Left lung (tissue), 10 donors: Measurements from ENCODE around the gene SMARCAL1. TPM values are rescaled to one million over a fixed set of nuclear protein-coding genes. Genes with fewer than 3 reads are reported as not detected.

ENCODE experiments used
- ATAC-seq: fragments of 200-7000 bp; cut with Tn5 transposase; one replicate; pipeline ENCODE4 v1.9.1; 2020; ENCODE audit warnings: moderate library complexity
- DNase-seq, 4 donors: peaks; one replicate each; pipeline ENCODE4 v3.0.0-alpha.2; 2013 to 2020
- H3K27ac ChIP-seq, 2 donors: fragments of 200-600 bp; sonication (generic) in 1 of 2; one replicate each; pipeline versions ENCODE4 v1.5.0 to v1.8.0; 2020 to 2021
- H3K27me3 ChIP-seq, 2 donors: fragments of 200-600 bp; sonication (generic) in 1 of 2; one replicate each; pipeline versions ENCODE4 v1.5.0 to v1.8.0; 2020 to 2021
- H3K36me3 ChIP-seq, 2 donors: fragments of 200-600 bp; sonication (generic) in 1 of 2; one replicate each; pipeline versions ENCODE4 v1.5.0 to v1.8.0; 2020 to 2021
- H3K4me1 ChIP-seq, 2 donors: fragments of 200-600 bp; one replicate each; pipeline ENCODE4 v1.8.0; 2021
- H3K4me3 ChIP-seq, 2 donors: fragments of 200-600 bp; sonication (generic) in 1 of 2; one replicate each; pipeline versions ENCODE4 v1.5.0 to v1.8.0; 2020 to 2021; ENCODE audit warnings: mild to moderate bottlenecking in 1 of 2
- H3K9me3 ChIP-seq, 2 donors: fragments of 200-600 bp; sonication (generic) in 1 of 2; one replicate each; pipeline versions ENCODE4 v1.5.0 to v1.8.0; 2020 to 2021
- CTCF ChIP-seq, 2 donors: fragments of 200-600 bp; sonication (generic) in 1 of 2; IDR thresholded peaks; one replicate each; pipeline versions ENCODE4 v1.5.0 to v1.8.0; 2021; ENCODE audit warnings: antibody characterized with exemption in 2 of 2
- intact Hi-C, 2 donors: fragments of 100-400 bp; cut with DNase I; formaldehyde crosslinking; loops; one replicate each; pipeline versions ENCODE4 v1.11.2 to v1.14.2; 2022
- polyA plus RNA-seq, 6 donors: library from polyadenylated mRNA; unstranded; fragments of 120-200 nt; gene quantifications; one replicate each; pipeline ENCODE4 v1.2.1, GENCODE V29; 2013; ENCODE audit not compliant: insufficient read length in 6 of 6
- total RNA-seq, 2 donors: library from RNA; stranded (reverse); fragmentation: NEBNext Ultra II Directional; extraction: Animal tissue kit (Norgen Biotek cat#: 25700); gene quantifications; one replicate each; pipeline ENCODE4 v1.2.1, GENCODE V29; 2021
- donor health status: DM: no; HTN: yes; CAD: no.
- donor health status: DM: no; HTN: no; CAD: no.

Gene SMARCAL1
- total and polyA plus RNA-seq, 8 donors, result 18.1 to 34.5 (median 29.8) TPM

GRCh38 chr2:216366777-216367471 lies 45.4 kb upstream of the SMARCAL1 start:
- ATAC-seq (no peak), DNase-seq (no peak)
- H3K4me3 ChIP-seq, result no peak overlapping the region
- no peaks in the 10 kb centered on the region for H3K9me3 ChIP-seq
- H3K27me3 ChIP-seq, result peaks cover 36 to 68% of the 10 kb centered on the region in 2 donors
- no peak for TF ChIP-seq CTCF (IDR thresholded peaks at IDR 0.05)
- intact Hi-C loops, result no loop called here
- H3K27ac ChIP-seq, result no peak overlapping the region
- no peaks in the 10 kb centered on the region for H3K36me3 ChIP-seq
- peaks cover 4 to 8% of the 10 kb centered on the region in 2 donors for H3K4me1 ChIP-seq

- ATAC-seq (no peak), DNase-seq (no peak)
- Histone ChIP-seq H3K9me3 (no peaks in the 10 kb centered on the region), H3K27ac (no peak overlapping the region), H3K36me3 (no peaks in the 10 kb centered on the region), H3K4me3 (no peak overlapping the region), H3K4me1 (peaks cover 11 to 14% of the 10 kb centered on the region in 2 donors), H3K27me3 (peaks cover 44 to 97% of the 10 kb centered on the region in 2 donors)
- TF ChIP-seq CTCF (IDR thresholded peaks at IDR 0.05), result no peak
- intact Hi-C loops, result no loop called here
Observed at GRCh38 chr2:216369821-216370220, 42.5 kb upstream of the SMARCAL1 start.

- Histone ChIP-seq H3K27ac (no peak overlapping the region), H3K27me3 (peaks cover 44 to 95% of the 10 kb centered on the region in 2 donors), H3K4me3 (no peak overlapping the region), H3K4me1 (peaks cover 11 to 14% of the 10 kb centered on the region in 2 donors), H3K9me3 (no peaks in the 10 kb centered on the region), H3K36me3 (no peaks in the 10 kb centered on the region)
- ATAC-seq, result no peak
- intact Hi-C loops, result no loop called here
- no peak for TF ChIP-seq CTCF (IDR thresholded peaks at IDR 0.05)
- no peak for DNase-seq
Observed at GRCh38 chr2:216370961-216371712, 41.1 kb upstream of the SMARCAL1 start.

- intact Hi-C loops, result no loop called here
- H3K27me3 ChIP-seq, result peaks cover 44 to 87% of the 10 kb centered on the region in 2 donors
- no peaks in the 10 kb centered on the region for H3K36me3 ChIP-seq
- peaks cover 11 to 14% of the 10 kb centered on the region in 2 donors for H3K4me1 ChIP-seq
- H3K27ac ChIP-seq, result no peak within 1 kb of the TSS
- TF ChIP-seq CTCF (IDR thresholded peaks at IDR 0.05), result no peak
- H3K9me3 ChIP-seq, result no peaks in the 10 kb centered on the region
- peak; percentile 99 for ATAC-seq
- H3K4me3 ChIP-seq, result no peak within 1 kb of the TSS
- DNase-seq, result peak; percentile 54 to 87 (median 82)
Observed at GRCh38 chr2:216371721-216372702, 40.3 kb upstream of the SMARCAL1 start, which contains the start of gene MARCHF4. MARCHF4 (minus strand) TSS chr2:216372483; CDS start chr2:216370260, 2,223 bp downstream.
